HEK293T (cell line): ENCODE results near the gene STXBP6.
"Not testable (repeated sequence)": the region's sequence is repeated elsewhere in the genome, so short reads cannot be mapped to it uniquely, and the experiment has no call there.

Experiments
- CTCF ChIA-PET: fragments of 350-600 bp; formaldehyde crosslinking; extraction: SDS; loops from one replicate; lab custom pipeline; 2021; ENCODE audit warnings: antibody characterized with exemption, inconsistent platforms; lab: Yijun Ruan, JAX
- POLR2A ChIA-PET: fragments of 350-600 bp; formaldehyde crosslinking; extraction: SDS; loops from one replicate; lab custom pipeline; 2020; ENCODE audit warnings: antibody characterized with exemption, inconsistent platforms; lab: Yijun Ruan, JAX
- DNase-seq: peaks from one replicate; pipeline ENCODE4 v3.0.0; 2012; ENCODE audit warnings: mixed read lengths; ENCODE audit errors: extremely low spot score
- ARNT ChIP-seq: fragments of 450-650 bp; IDR thresholded peaks from 2 replicates; pipeline ENCODE4 v1.6.1; 2017; ENCODE audit warnings: mild to moderate bottlenecking
- BHLHE40 ChIP-seq: fragments of 450-650 bp; IDR thresholded peaks from 2 replicates; pipeline ENCODE4 v1.6.1; 2016; ENCODE audit warnings: mild to moderate bottlenecking, moderate library complexity, borderline replicate concordance
- CTBP1 ChIP-seq: fragments of 450-650 bp; IDR thresholded peaks from 2 replicates; pipeline ENCODE4 v1.6.1; 2016; ENCODE audit warnings: borderline replicate concordance
- ELF4 ChIP-seq: fragments of 450-650 bp; IDR thresholded peaks from 2 replicates; pipeline ENCODE4 v1.6.1; 2017; ENCODE audit warnings: antibody characterized with exemption
- FOXA1 ChIP-seq: fragments of 450-650 bp; IDR thresholded peaks from 2 replicates; pipeline ENCODE4 v1.6.1; 2016; ENCODE audit warnings: mild to moderate bottlenecking
- FOXK2 ChIP-seq: fragments of 450-650 bp; IDR thresholded peaks from 2 replicates; pipeline ENCODE4 v1.6.1; 2016; ENCODE audit warnings: mild to moderate bottlenecking
- FOXM1 ChIP-seq: fragments of 450-650 bp; IDR thresholded peaks from 2 replicates; pipeline ENCODE4 v1.6.1; 2017; ENCODE audit warnings: mild to moderate bottlenecking, borderline replicate concordance
- HDGF ChIP-seq: fragments of 450-650 bp; IDR thresholded peaks from 2 replicates; pipeline ENCODE4 v1.6.1; 2017; ENCODE audit warnings: antibody characterized with exemption, borderline replicate concordance
- L3MBTL2 ChIP-seq: fragments of 450-650 bp; conservative IDR thresholded peaks from 2 replicates; pipeline ENCODE4 v1.6.1; 2016; ENCODE audit warnings: mild to moderate bottlenecking
- LEF1 ChIP-seq: fragments of 450-650 bp; IDR thresholded peaks from 2 replicates; pipeline ENCODE4 v1.6.1; 2017; ENCODE audit warnings: mild to moderate bottlenecking, borderline replicate concordance
- NFRKB ChIP-seq: fragments of 450-650 bp; IDR thresholded peaks from 2 replicates; pipeline ENCODE4 v1.6.1; 2016; ENCODE audit warnings: mild to moderate bottlenecking, moderate library complexity
- SP1 ChIP-seq: fragments of 450-650 bp; IDR thresholded peaks from 2 replicates; pipeline ENCODE4 v1.6.1; 2017
- SUZ12 ChIP-seq: fragments of 450-650 bp; IDR thresholded peaks from 2 replicates; pipeline ENCODE4 v1.6.1; 2016; ENCODE audit warnings: mild to moderate bottlenecking
- TARDBP ChIP-seq: fragments of 450-650 bp; IDR thresholded peaks from 2 replicates; pipeline ENCODE4 v1.6.1; 2016
- ZNF384 ChIP-seq: fragments of 450-650 bp; IDR thresholded peaks from 2 replicates; pipeline ENCODE4 v1.6.1; 2016
- TF ChIP-seq, protein P1 (sequence below): fragments of 450-650 bp; IDR thresholded peaks from 2 replicates; pipeline ENCODE4 v1.6.1; 2016

STXBP6 gene

DNA sequence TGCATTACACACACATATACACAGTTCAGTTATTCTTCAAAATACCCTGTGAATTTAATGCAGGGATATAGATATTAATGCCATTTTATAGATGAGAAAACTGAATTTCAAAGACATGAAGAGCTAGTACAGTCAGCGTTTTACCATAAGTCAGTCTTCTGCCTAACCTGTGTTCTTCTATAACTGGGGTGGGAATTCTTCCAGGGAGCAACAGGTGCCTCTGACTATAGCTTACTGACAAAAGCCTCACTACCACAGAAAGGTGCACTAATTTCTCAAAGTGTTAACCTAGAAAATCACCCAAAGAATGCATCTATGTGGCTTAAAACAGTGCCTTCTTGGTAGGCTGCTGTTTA is 84.4 kb downstream of the STXBP6 start:
- ChIA-PET POLR2A (no interaction called here), CTCF (no interaction called here)
- no peak for DNase-seq
- TF ChIP-seq, protein P1, sequence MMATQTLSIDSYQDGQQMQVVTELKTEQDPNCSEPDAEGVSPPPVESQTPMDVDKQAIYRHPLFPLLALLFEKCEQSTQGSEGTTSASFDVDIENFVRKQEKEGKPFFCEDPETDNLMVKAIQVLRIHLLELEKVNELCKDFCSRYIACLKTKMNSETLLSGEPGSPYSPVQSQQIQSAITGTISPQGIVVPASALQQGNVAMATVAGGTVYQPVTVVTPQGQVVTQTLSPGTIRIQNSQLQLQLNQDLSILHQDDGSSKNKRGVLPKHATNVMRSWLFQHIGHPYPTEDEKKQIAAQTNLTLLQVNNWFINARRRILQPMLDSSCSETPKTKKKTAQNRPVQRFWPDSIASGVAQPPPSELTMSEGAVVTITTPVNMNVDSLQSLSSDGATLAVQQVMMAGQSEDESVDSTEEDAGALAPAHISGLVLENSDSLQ: no peak
- TF ChIP-seq NFRKB: no peak
- TF ChIP-seq FOXM1: no peak
- TF ChIP-seq FOXK2: no peak
- no peak for TF ChIP-seq HDGF
- no peak for TF ChIP-seq ELF4
- no peak for TF ChIP-seq LEF1
- no peak for TF ChIP-seq SUZ12
- TF ChIP-seq SP1: no peak
- TF ChIP-seq CTBP1: no peak
- no peak for TF ChIP-seq BHLHE40
- TF ChIP-seq L3MBTL2: no peak
- TF ChIP-seq ARNT: no peak
- no peak for TF ChIP-seq ZNF384
- TF ChIP-seq FOXA1: no peak

DNA sequence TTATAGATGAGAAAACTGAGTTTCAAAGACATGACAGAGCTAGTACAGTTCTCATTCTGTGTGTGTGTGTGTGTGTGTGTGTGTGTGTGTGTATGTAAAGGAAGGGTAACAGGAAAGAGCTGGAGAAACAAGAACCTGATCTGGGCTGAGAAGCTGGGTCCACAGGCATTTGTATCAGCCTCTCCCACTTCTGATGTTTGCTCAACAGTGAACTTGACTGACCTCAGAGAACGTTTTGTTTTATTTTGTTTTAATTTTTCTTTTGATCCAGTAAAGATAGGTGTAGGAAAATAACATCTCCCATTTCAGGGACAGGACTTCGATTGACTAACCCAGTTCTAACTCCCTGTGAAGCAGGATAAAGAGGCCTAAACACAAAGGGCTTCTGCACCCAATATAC is 85.4 kb downstream of the STXBP6 start:
- POLR2A ChIA-PET: no interaction called here
- CTCF ChIA-PET: interaction anchor here (0.6 kb wide), 1 partner anchor 574 kb away, joined by 3 read pairs; no protein-coding TSS in a partner anchor
- TF ChIP-seq LEF1 (no peak), BHLHE40 (no peak), TARDBP (no peak), SUZ12 (no peak), ZNF384 (no peak), SP1 (no peak)
- TF ChIP-seq, protein P1: no peak
- no peak for DNase-seq

DNA sequence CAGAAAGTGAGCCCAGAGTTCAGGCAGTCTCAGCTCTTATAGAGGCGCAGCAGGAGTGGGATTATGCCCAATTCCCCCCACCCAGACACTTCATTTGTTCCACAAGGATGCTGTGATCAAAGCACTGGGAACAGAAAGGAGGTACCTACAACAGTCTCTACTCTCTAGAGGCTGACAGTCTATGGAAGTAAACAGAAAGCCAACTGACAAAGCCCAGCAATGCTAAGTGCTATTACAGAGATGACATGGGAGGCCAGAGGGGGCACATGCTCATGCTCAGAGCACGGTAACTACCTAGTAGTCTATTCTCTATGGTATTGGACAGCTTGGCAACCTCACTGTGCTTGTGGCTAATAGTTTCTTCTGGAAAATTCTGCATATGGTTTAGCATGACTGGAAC is 85.9 kb downstream of the STXBP6 start:
- ChIA-PET POLR2A (no interaction called here), CTCF (no interaction called here)
- TF ChIP-seq FOXA1 (no peak), L3MBTL2 (no peak), SUZ12 (no peak), TARDBP (no peak), ELF4 (no peak), SP1 (no peak), FOXM1 (no peak), BHLHE40 (no peak), HDGF (no peak), LEF1 (no peak), CTBP1 (no peak), FOXK2 (no peak), ARNT (no peak)
- DNase-seq: no peak

DNA sequence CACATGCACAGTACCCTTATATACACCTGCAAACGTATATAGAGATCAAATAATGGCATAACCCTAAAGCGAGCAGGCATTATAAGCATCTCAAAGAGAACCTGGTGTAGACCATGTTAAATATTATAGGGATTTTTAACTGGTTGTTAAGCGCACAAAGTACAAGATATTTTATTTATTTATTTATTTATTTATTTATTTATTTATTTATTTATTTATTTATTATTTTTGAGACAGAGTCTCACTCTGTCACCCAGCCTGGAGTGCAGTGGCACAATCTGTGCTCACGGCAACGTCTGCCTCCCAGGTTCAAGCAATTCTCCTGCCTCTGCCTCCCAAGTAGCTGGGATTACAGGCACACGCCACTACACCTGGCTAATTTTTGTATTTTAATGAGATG is 87.8 kb downstream of the STXBP6 start:
- CTCF ChIA-PET, POLR2A ChIA-PET, DNase-seq: not testable (repeated sequence)

DNA sequence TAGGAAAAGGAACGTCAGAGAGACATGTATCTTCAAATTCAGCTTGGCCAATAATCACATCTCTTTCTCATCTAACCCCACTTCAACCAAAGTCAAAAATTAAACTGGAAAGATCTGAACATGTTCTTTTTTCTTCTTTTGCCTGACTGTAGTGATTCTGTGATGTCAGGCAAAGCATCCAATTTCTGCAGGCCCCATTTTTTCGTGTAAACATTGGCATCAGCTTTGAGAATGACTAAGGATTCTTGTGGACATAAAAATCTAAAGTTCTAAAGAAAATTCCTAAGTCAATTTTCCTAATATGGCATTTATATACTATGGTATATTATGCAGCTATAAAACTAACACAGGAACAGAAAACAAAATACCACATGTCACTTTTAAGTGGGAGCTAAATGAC is 89.1 kb downstream of the STXBP6 start:
- POLR2A ChIA-PET: no interaction called here
- CTCF ChIA-PET: no interaction called here
- no peak for DNase-seq
- TF ChIP-seq SP1: no peak
- TF ChIP-seq SUZ12: no peak

DNA sequence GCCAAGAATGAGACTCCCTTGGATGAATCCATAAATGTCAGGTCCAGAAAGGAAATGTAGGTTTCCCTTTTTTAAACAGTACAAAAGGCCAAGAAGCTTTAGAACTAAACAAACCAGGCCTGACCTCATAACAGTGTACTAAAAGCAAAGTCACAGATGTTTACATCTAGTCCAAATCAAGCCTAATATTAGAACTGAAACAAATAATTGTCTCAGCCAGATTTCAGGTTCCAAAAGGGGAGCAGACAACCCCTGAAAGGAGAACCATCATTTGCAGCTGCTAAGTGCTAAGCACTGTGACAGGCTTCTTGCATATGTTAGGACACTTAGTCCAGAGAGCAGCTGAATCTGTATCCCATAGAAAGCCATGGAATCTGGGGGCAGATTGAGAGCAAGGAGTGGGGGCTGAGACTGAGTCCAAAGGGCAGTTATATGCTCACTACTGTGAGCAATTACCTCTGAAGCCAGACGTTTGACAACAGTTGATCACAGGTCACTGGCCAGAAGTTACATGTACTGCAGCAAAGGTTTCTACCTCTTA is 90.1 kb downstream of the STXBP6 start:
- no peak for TF ChIP-seq TARDBP
- no peak for DNase-seq
- CTCF ChIA-PET: no interaction called here
- POLR2A ChIA-PET: no interaction called here

DNA sequence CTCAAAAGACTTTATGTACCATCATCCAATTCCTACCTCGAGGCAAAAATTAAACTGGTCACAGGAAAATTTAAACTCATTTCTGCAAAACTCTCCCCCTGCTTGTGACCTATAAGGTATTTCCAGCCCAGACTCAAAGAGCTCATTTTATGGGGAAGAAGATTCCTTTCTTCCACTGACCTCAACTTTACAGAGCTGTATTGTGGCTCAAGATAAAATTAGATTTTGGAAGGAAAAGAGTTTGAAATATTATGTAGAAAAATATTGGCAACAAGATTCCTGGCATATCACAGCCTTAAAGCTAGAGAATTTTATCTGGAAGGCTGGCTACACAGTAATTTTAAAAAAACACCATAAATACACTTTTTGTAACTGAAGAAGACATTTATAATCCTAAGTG is 91.7 kb downstream of the STXBP6 start:
- CTCF ChIA-PET: no interaction called here
- TF ChIP-seq FOXM1 (no peak), CTBP1 (no peak), SUZ12 (no peak), ELF4 (no peak), ARNT (no peak), TARDBP (no peak), BHLHE40 (no peak)
- TF ChIP-seq, protein P1: no peak
- no peak for DNase-seq
- POLR2A ChIA-PET: no interaction called here

DNA sequence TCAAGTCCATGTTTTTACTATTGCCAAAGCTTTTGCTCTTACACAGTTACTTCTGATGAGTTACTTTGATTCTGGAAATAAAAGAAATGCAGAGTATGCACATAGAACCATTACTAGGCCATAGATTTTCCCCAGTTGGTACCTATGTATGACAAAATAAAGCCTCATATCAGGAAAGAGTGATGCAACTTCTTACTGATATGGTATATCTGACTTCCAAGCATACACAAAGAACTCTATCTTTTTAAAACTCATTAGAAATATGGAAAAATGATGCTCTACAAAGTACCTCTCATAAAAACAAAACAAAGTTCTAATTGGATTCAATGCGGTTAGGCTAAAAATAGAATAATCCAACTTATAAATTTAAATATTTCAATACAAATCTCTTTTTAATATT is 92.1 kb downstream of the STXBP6 start:
- DNase-seq: no peak
- CTCF ChIA-PET: no interaction called here
- POLR2A ChIA-PET: no interaction called here
- no peak for TF ChIP-seq HDGF
- no peak for TF ChIP-seq NFRKB
- no peak for TF ChIP-seq ARNT
- no peak for TF ChIP-seq FOXM1
- TF ChIP-seq ZNF384: no peak
- TF ChIP-seq CTBP1: no peak
- TF ChIP-seq LEF1: no peak
- TF ChIP-seq FOXA1: no peak
- TF ChIP-seq BHLHE40: no peak
- TF ChIP-seq TARDBP: no peak
- TF ChIP-seq SUZ12: no peak
